ENCODE data around the gene MORN4. TPM values are rescaled to one million over a fixed set of nuclear protein-coding genes. Genes with fewer than 3 reads are reported as not detected.

Gene MORN4
- total RNA-seq = 7.5 and 9.5 TPM in 2 replicates

DNA sequence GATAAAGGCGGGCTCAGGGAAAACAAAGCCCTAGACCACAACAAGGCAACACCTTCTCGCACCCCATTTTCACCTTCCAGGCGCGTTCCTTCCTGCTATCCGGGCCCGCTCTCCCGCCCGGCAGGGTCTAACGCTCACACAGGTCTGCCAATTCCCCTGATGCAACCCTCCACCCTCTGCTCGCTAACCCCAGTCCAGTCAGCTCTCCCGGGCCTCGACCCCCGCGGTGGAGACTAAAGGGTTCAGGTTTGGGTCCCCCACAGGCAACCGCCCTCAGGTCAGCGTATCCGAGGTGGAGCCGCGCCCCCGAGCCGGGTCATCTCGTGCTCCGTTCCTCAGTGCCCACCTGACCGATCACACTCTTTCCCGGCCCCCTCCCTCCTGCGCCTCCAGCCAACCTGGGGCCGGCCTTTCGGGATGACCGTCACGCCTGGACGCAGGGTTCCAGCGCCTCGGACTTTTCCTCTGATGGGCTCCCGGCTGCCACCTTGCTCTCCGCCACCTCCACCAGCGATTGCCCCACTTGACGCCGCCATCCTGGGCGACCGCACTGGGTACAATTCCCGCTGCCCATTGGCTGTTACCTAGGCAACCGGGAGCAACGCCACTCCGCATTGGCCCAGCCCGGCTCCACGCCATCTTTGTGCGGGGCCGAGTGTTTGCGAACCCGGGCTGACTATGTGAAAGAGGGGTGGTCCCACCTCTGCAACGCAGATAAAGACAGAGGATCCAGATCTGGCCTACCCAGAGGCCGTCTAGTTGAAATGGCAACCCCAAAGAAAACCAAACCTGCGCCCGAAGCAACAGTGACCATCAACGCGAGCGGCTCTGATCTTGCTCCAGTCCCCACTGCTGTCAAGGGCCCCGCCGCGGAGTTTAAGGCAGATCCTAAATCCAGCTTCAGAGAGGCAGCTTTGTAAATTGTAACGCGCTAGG, at the start of gene MORN4:
MORN4 (minus strand) TSS at position 552 of the 936 bp plus-strand sequence. CDS start 13,847 bp downstream, outside the sequence.

DNA sequence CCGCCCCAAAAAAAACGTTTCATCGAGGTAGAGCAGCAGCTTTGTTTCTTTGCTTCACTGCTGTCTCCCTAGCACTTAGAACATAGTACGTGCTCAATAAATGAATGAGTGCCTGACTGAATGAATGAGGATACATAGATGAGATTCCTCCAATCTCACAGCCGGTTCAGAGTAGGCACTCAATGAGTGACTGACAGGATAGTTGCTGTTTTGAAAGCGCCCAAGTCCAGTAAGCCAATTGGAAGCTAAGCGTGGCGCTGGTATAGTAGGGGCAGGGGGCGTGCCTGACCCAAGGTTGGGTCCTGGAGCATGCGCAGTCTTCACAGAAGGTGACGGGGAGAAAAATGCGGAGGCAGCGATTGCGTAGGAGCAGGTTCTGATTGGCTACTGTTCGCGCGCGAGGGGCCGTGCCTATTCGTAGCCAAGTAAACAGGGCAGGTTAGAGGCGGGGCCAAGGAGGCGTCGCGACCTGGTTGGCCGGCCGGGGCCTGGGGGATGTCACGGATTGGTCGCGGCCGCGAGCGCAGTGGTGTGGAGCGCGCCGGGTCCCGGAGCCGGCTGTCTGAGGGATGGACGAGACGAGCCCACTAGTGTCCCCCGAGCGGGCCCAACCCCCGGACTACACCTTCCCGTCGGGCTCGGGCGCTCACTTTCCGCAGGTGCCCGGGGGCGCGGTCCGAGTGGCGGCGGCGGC, 7.0 kb upstream of the MORN4 start, which contains the start of gene PI4K2A:
PI4K2A (plus strand) TSS at position 498 of the 694 bp plus-strand sequence; CDS start at position 570, 72 bp downstream.

GRCh38 chr10:97589479-97589878, 43.8 kb downstream of the MORN4 start, which contains the start of gene C10orf62:
Gene C10orf62 (plus strand): TSS chr10:97589721. CDS start chr10:97589898, 177 bp downstream.

GRCh38 chr10:97584060-97584797, 49.1 kb downstream of the MORN4 start, which contains the start of gene HOGA1:
Gene HOGA1 (plus strand): TSS chr10:97584389. CDS start chr10:97584704, 315 bp downstream.

DNA sequence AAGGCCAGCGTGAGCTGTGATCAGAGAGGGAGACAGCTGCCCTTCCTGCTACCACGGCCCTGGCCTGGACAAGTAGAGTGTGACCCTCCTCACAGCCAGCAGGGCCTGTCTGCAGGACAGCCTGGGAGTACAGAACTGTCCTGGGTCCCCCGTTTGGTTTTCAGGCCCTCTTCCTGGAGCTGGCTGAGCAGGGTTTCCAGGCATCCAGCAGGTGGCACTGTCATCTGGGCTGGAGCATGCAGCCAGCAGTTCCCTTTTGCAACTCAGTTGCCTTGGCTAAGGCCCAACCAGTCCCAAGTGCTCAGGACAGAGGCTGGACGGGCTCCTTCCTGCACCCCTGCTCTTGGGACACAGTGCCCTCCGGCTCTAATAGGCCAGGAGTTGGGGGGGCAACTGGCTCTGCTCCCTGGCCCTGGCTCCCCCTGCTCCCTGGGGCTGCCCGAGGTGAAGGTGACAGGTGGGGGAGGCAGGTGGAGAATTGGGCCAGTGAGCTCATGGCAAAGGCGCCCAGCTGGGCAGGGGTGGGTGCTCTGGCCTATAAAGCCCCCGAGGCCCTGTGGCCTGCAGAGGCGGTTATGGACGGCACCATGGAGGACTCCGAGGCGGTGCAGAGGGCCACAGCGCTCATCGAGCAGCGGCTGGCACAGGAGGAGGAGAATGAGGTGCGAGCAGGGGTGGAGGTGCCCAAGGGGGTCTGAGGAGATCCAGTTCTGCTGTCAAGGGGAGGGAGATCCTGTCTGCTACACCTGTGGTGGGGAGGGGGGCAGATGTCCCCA, 60.9 kb downstream of the MORN4 start, which contains the start of gene ANKRD2:
ANKRD2 (plus strand) TSS at position 566 of the 776 bp plus-strand sequence; CDS start at position 576, 10 bp downstream.

Other genes with a start within 250 kb of the MORN4 start
- 21.7 and 30.3 TPM in 2 replicates for gene RRP12, start 232.2 kb downstream of the MORN4 start, total RNA-seq
- 331 and 615 TPM in 2 replicates for gene PGAM1, start 207.3 kb downstream of the MORN4 start, total RNA-seq
- 35.7 and 47.3 TPM in 2 replicates for gene EXOSC1, start 187.5 kb downstream of the MORN4 start, total RNA-seq
- 38.0 and 59.6 TPM in 2 replicates for gene ZDHHC16, start 187.3 kb downstream of the MORN4 start, total RNA-seq
- gene MMS19, start 135.1 kb downstream of the MORN4 start, total RNA-seq = 96.1 and 128 TPM in 2 replicates
- 45.5 and 55.0 TPM in 2 replicates for gene UBTD1, start 134.6 kb downstream of the MORN4 start, total RNA-seq
- 0.81 and 3.0 TPM in 2 replicates for gene ANKRD2, start 60.7 kb downstream of the MORN4 start, total RNA-seq
- gene HOGA1, start 49.1 kb downstream of the MORN4 start, total RNA-seq = 3.1 and 18.4 TPM in 2 replicates
- 0.13 TPM in 1 of 2 replicates, not detected in the other for gene C10orf62, start 43.8 kb downstream of the MORN4 start, total RNA-seq
- 20.2 and 23.8 TPM in 2 replicates for gene PI4K2A, start 7.2 kb upstream of the MORN4 start, total RNA-seq
- 9.3 and 12.3 TPM in 2 replicates for gene AVPI1, start 53.7 kb upstream of the MORN4 start, total RNA-seq
- gene MARVELD1, start 80.2 kb upstream of the MORN4 start, total RNA-seq = 37.5 and 61.7 TPM in 2 replicates
- 13.7 and 21.9 TPM in 2 replicates for gene ZFYVE27, start 103.6 kb upstream of the MORN4 start, total RNA-seq
- gene SFRP5, start 138.5 kb upstream of the MORN4 start, total RNA-seq = 0.16 and 3.0 TPM in 2 replicates
- gene GOLGA7B, start 216.3 kb upstream of the MORN4 start, total RNA-seq = under 0.01 TPM in 2 replicates

Data from mesangial cell (primary cell).